BJ (cell line): Measurements from ENCODE around the gene OPRL1. TPM values are rescaled to one million over a fixed set of nuclear protein-coding genes. Genes with fewer than 3 reads are reported as not detected.

Experiments
- CTCF ChIA-PET: fragments of 350-600 bp; formaldehyde crosslinking; extraction: SDS; loops from one replicate; lab custom pipeline; 2021; ENCODE audit warnings: antibody characterized with exemption, inconsistent platforms; lab: Yijun Ruan, JAX
- POLR2A ChIA-PET: fragments of 300-600 bp; sonication (Branson Sonifier 250); formaldehyde crosslinking; extraction: SDS; loops from one replicate; lab custom pipeline; 2021; ENCODE audit warnings: antibody characterized with exemption; lab: Charles Lee
- DNase-seq: peaks from one replicate; pipeline ENCODE4 v3.0.0-alpha.2; 2011; ENCODE audit warnings: low read depth
- H3K27me3 ChIP-seq: 2 replicates; pipeline ENCODE4 v1.6.0; 2011; ENCODE audit warnings: low read length; ENCODE audit not compliant: control insufficient read depth, insufficient read depth
- H3K36me3 ChIP-seq: 2 replicates; pipeline ENCODE4 v1.5.1; 2011; ENCODE audit warnings: low read length; ENCODE audit not compliant: control insufficient read depth, insufficient read depth
- H3K4me3 ChIP-seq: 2 replicates; pipeline ENCODE4 v1.5.1; 2011; ENCODE audit warnings: low read depth, mild to moderate bottlenecking, control low read depth, low read length
- CTCF ChIP-seq: IDR thresholded peaks from 2 replicates; pipeline ENCODE4 v1.5.1; 2011; ENCODE audit warnings: low read depth, mild to moderate bottlenecking, control low read depth, inconsistent platforms, low read length, moderate library complexity; ENCODE audit not compliant: insufficient read depth
- polyA plus RNA-seq: library from polyadenylated mRNA; depleted of rRNA; stranded (reverse); fragments of >200 nt; gene quantifications from 2 replicates; pipeline ENCODE4 v1.2.3, GENCODE V29; 2011

The OPRL1 gene
- polyA plus RNA-seq, 1 experiment: 0.97 TPM

- TF ChIP-seq CTCF: no peak
- DNase-seq: peak; percentile 44
- Histone ChIP-seq H3K27me3 (no peaks in the 10 kb centered on the region), H3K36me3 (no peaks in the 10 kb centered on the region), H3K4me3 (no peak overlapping the region)
- ChIA-PET CTCF (interaction anchor here (0.5 to 1.3 kb wide), 7 partner anchors 9 to 171 kb away, joined by 3 to 6 read pairs (median 3); partner anchors contain the start of genes DNAJC5 and PRPF6), POLR2A (no interaction called here)
Measured at GRCh38 chr20:64065974-64066343, 13.9 kb upstream of the OPRL1 start.

DNA sequence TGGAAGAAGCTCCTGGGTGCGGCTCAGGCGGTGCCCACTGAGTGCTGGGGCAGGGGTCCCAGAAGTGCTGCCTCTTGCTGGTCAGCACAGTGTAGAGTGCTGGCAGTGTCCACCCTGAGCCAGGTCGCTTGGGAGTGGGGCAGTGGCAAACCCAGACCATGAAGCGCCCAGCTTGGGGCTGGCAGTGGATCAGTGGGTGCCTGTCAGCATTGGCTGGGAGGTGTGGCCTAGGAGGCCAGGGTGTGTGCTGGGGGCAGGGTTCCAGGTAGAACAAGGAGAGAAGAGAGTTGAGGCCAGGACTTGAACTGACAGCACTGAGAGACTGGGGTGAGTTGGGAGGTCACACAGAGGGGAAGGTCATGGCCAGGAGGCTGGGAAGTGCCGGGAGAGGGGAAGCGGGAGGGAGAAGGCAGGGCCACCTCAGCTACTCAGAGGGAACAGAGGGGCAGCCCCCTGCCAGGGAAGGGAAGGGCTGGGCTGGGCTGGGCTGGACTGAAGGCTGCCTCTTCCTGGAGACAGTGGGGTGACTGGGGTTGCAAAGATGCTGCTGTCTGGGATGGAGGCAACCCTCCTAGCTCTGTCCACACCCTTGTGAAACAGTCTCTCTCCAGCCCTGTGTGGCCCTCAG is 12.8 kb upstream of the OPRL1 start:
- POLR2A ChIA-PET: no interaction called here
- CTCF ChIA-PET: interaction anchor here (0.8 to 3.4 kb wide), 3 partner anchors 8 to 28 kb away, joined by 5 to 17 read pairs (median 8); no protein-coding TSS in a partner anchor
- DNase-seq: no peak
- no peak for TF ChIP-seq CTCF
- Histone ChIP-seq H3K27me3 (no peaks in the 10 kb centered on the region), H3K4me3 (no peak overlapping the region), H3K36me3 (peaks cover 3% of the 10 kb centered on the region; the same call in 1 of the 2 replicates)

GRCh38 chr20:64067733-64068307 is 12.1 kb upstream of the OPRL1 start:
- ChIA-PET CTCF (interaction anchor here (2.1 to 3.4 kb wide), 3 partner anchors 10 to 29 kb away, joined by 8 to 31 read pairs (median 17); partner anchors contain the start of genes OPRL1 and RGS19), POLR2A (no interaction called here)
- no peak for DNase-seq
- Histone ChIP-seq H3K27me3 (no peaks in the 10 kb centered on the region), H3K4me3 (no peak overlapping the region), H3K36me3 (peaks cover 6% of the 10 kb centered on the region)
- no peak for TF ChIP-seq CTCF

DNA sequence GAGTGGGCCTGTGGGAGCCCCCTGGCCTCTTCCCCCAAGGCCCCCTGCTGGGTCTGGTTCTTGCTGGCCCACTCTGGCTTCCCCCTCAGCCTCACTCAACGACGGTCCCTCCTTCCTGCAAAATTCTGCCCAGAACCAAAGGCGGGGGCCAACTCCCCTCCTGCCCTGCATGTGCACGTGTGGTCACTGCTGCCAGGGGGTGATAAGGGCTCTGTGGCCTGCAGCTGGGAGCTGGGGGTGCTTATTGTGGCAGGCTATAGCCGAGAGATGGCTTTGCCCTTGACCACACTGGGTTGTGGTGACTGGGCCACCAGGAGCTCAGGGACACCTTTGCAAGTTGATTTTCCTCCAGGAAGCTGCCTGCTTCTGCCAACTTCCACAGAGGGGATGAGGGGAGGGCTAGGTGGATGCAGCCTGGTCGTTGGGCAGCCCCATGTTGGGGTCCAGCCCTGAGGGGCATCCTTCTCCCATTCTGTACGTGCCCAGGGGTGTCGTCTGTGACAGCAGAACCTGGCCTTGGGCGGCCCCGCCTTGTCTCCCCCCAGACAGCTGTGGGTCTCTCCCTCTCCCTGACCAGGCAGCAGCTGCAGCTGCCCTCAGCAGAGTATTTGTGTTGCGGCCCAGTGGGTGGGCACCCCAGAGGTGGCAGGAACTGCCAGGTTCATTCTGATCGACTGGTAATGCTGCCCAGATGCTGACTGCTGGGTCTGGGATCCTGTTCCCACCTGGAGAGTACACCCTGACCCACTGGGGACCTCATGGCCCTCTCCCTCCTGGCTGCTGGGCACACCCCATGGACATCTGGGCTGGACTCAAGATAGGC is 11.3 kb upstream of the OPRL1 start:
- no peak overlapping the region for H3K4me3 ChIP-seq
- ChIA-PET POLR2A (no interaction called here), CTCF (interaction anchor here (1.0 to 3.4 kb wide), 7 partner anchors 9 to 162 kb away, joined by 3 to 31 read pairs (median 6); partner anchors contain the start of genes OPRL1, PRPF6, RGS19 and SAMD10)
- peaks cover 7% of the 10 kb centered on the region for H3K36me3 ChIP-seq
- no peak for TF ChIP-seq CTCF
- DNase-seq: no peak
- H3K27me3 ChIP-seq: no peaks in the 10 kb centered on the region

DNA sequence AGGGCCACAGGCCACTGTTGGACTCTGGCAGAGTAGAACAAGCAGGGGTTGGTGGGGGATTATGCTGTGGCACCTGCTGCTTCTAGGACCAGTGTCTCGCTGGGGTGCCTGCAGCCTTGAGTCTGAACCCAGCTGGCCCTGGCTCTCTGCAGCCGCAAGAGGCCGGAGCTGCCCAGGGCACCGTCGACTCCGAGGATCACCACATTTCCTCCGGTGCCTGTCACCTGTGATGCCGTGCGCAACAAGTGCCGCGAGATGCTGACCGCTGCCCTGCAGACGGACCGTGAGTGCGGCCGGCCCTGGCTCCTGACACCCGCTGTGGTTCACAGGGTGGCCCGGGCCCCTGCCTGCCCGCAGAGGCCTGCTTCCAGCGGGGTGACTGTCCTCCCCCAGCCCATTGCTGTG is 10.7 kb upstream of the OPRL1 start:
- TF ChIP-seq CTCF: no peak

More for the DNA sequence above, 10.7 kb upstream of the OPRL1 start:
- CTCF ChIA-PET: interaction anchor here (0.9 to 3.4 kb wide), 7 partner anchors 10 to 161 kb away, joined by 3 to 31 read pairs (median 5); partner anchors contain the start of genes LKAAEAR1, OPRL1, PRPF6 and RGS19
- Histone ChIP-seq H3K4me3 (no peak overlapping the region), H3K36me3 (peaks cover 9% of the 10 kb centered on the region), H3K27me3 (no peaks in the 10 kb centered on the region)
- POLR2A ChIA-PET: no interaction called here
- no peak for DNase-seq
